Measurements from ENCODE around the gene FLT3. TPM values are rescaled to one million over a fixed set of nuclear protein-coding genes. Genes with fewer than 3 reads are reported as not detected.

FLT3 gene
- polyA plus RNA-seq, 3 donors = 2.1 to 5.3 (median 3.7) TPM

DNA sequence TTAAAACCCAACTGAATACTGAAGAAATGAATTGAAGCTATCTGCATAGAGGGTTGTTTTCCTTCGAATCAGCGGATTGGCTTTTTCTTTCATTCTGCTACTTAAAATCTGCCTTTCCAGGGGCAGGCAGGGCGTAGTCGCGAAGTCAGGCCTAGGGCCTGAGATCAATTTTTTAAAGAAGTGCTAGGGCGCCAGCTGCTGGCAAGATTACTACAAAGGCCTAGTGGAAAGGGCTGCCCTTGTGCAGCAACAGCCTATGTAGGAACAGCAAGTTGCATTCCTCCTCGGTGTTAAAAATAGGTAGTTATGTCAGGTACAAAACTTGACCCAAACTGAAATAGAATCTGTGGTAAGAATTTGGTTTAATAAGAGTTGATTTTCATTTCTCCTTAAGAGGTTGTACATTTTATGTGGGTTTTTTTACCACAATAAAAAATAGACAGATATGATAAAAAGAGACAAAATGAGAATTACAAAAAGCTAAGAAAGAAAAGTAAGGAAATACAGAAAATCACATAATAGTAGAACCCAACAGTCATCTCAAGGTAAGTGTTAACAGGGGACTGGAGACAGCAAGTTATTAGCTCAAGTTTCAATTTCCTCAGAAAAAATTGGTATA lies 102.4 kb downstream of the FLT3 start:
- no peak for DNase-seq
- Mint-ChIP-seq H3K36me3 (peaks cover 0 to 2% of the 10 kb centered on the region in 2 donors), H3K27me3 (ENCODE audit: low read depth in 3 of 3) (peaks cover 3 to 7% (median 3%) of the 10 kb centered on the region in 3 donors), H3K4me3 (no peak overlapping the region), H3K27ac (no peak overlapping the region), H3K4me1 (peaks cover 3% of the 10 kb centered on the region), H3K9me3 (no peaks in the 10 kb centered on the region)
- Histone ChIP-seq H3K4me1 (ENCODE audit: control insufficient read depth in 1 of 2, insufficient read depth in 2 of 2, low read length in 2 of 2) (no peaks in the 10 kb centered on the region), H3K27me3 (ENCODE audit: control insufficient read depth in 2 of 2, insufficient read depth in 2 of 2, low read length in 2 of 2) (no peaks in the 10 kb centered on the region), H3K4me2 (replicated peaks; ENCODE audit: extremely low read depth, low read length, poor library complexity, severe bottlenecking) (no peak overlapping the region), H3K9me3 (replicated peaks in 1 of 2; ENCODE audit: control insufficient read depth in 1 of 2, insufficient read depth in 1 of 2, low read length in 2 of 2) (no peaks in the 10 kb centered on the region), H2AFZ (ENCODE audit: insufficient read depth, low read depth, low read length, poor library complexity, severe bottlenecking) (no peak overlapping the region), H4K20me1 (ENCODE audit: insufficient read depth, low read length) (no peaks in the 10 kb centered on the region), H3K27ac (ENCODE audit: low read depth in 1 of 2, low read length in 2 of 2) (no peak overlapping the region), H3K4me3 (replicated peaks in 1 of 3; ENCODE audit: low read depth in 2 of 3, low read length in 3 of 3) (no peak overlapping the region), H3K79me2 (ENCODE audit: insufficient read depth, low read length) (no peaks in the 10 kb centered on the region), H3K9ac (ENCODE audit: insufficient read depth, low read length, poor library complexity, severe bottlenecking) (no peak overlapping the region), H3K36me3 (replicated peaks in 1 of 2; ENCODE audit: control insufficient read depth in 1 of 2, insufficient read depth in 2 of 2, low read length in 2 of 2) (no peaks in the 10 kb centered on the region)
- 75% methylated on average over 6 of the region's 7 CpGs for WGBS (ENCODE audit: insufficient coverage)
- TF ChIP-seq, protein P1, sequence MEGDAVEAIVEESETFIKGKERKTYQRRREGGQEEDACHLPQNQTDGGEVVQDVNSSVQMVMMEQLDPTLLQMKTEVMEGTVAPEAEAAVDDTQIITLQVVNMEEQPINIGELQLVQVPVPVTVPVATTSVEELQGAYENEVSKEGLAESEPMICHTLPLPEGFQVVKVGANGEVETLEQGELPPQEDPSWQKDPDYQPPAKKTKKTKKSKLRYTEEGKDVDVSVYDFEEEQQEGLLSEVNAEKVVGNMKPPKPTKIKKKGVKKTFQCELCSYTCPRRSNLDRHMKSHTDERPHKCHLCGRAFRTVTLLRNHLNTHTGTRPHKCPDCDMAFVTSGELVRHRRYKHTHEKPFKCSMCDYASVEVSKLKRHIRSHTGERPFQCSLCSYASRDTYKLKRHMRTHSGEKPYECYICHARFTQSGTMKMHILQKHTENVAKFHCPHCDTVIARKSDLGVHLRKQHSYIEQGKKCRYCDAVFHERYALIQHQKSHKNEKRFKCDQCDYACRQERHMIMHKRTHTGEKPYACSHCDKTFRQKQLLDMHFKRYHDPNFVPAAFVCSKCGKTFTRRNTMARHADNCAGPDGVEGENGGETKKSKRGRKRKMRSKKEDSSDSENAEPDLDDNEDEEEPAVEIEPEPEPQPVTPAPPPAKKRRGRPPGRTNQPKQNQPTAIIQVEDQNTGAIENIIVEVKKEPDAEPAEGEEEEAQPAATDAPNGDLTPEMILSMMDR (IDR thresholded peaks at IDR 0.05) = peak; percentile 33
- intact Hi-C loops (cut with micrococcal nuclease) = no loop called here

DNA sequence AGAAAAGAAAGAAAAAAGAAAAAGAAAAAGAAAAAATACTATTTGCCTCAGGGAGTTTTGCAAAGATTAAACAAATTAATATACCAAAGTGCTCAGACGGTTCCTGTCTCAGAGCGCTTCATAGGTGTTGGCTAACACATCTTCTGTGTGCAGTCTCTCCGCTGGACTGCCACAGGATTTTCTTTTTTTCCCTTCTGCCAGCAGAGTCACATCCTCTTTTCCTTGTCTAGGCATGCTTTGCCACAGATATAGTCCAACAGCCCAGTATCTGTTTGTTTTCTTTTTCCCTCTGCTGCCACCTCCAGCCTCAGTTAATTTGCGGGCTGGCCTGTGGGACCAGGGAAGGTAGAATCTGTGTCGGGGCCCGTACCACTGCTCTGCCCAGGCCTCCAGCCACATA lies 108.5 kb downstream of the FLT3 start:
- no peak overlapping the region for H3K27ac ChIP-seq (ENCODE audit: low read depth in 1 of 2, low read length in 2 of 2)
- intact Hi-C loops (cut with micrococcal nuclease) = no loop called here
- no peak overlapping the region for H3K9ac ChIP-seq (ENCODE audit: insufficient read depth, low read length, poor library complexity, severe bottlenecking)
- no peaks in the 10 kb centered on the region for H3K36me3 ChIP-seq (replicated peaks in 1 of 2; ENCODE audit: control insufficient read depth in 1 of 2, insufficient read depth in 2 of 2, low read length in 2 of 2)
- H3K4me2 ChIP-seq (replicated peaks; ENCODE audit: extremely low read depth, low read length, poor library complexity, severe bottlenecking) = no peak overlapping the region
- H4K20me1 ChIP-seq (ENCODE audit: insufficient read depth, low read length) = no peaks in the 10 kb centered on the region
- H3K27ac Mint-ChIP-seq = no peak overlapping the region
- no peaks in the 10 kb centered on the region for H3K27me3 ChIP-seq (ENCODE audit: control insufficient read depth in 2 of 2, insufficient read depth in 2 of 2, low read length in 2 of 2)
- TF ChIP-seq, protein P1 (IDR thresholded peaks at IDR 0.05) = no peak
- no peaks in the 10 kb centered on the region for H3K36me3 Mint-ChIP-seq
- no peaks in the 10 kb centered on the region for H3K4me1 ChIP-seq (ENCODE audit: control insufficient read depth in 1 of 2, insufficient read depth in 2 of 2, low read length in 2 of 2)
- H2AFZ ChIP-seq (ENCODE audit: insufficient read depth, low read depth, low read length, poor library complexity, severe bottlenecking) = no peak overlapping the region
- H3K27me3 Mint-ChIP-seq (ENCODE audit: low read depth in 3 of 3) = peaks cover 1 to 6% (median 5%) of the 10 kb centered on the region in 3 donors
- no peaks in the 10 kb centered on the region for H3K9me3 Mint-ChIP-seq
- DNase-seq = no peak
- no peaks in the 10 kb centered on the region for H3K9me3 ChIP-seq (replicated peaks in 1 of 2; ENCODE audit: control insufficient read depth in 1 of 2, insufficient read depth in 1 of 2, low read length in 2 of 2)
- 96% methylated on average over 3 of the region's 6 CpGs for WGBS (ENCODE audit: insufficient coverage)
- no peak overlapping the region for H3K4me3 ChIP-seq (replicated peaks in 1 of 3; ENCODE audit: low read depth in 2 of 3, low read length in 3 of 3)
- no peak overlapping the region for H3K4me3 Mint-ChIP-seq
- H3K4me1 Mint-ChIP-seq = no peaks in the 10 kb centered on the region
- H3K79me2 ChIP-seq (ENCODE audit: insufficient read depth, low read length) = no peaks in the 10 kb centered on the region
